ENCODE measurements around the gene SMAD2.
A peak's percentile ranks its signal among the peaks of the same experiment; 100 is the strongest.
"Not testable (repeated sequence)": the region's sequence is repeated elsewhere in the genome, so short reads cannot be mapped to it uniquely, and the experiment has no call there.

The SMAD2 gene

DNA sequence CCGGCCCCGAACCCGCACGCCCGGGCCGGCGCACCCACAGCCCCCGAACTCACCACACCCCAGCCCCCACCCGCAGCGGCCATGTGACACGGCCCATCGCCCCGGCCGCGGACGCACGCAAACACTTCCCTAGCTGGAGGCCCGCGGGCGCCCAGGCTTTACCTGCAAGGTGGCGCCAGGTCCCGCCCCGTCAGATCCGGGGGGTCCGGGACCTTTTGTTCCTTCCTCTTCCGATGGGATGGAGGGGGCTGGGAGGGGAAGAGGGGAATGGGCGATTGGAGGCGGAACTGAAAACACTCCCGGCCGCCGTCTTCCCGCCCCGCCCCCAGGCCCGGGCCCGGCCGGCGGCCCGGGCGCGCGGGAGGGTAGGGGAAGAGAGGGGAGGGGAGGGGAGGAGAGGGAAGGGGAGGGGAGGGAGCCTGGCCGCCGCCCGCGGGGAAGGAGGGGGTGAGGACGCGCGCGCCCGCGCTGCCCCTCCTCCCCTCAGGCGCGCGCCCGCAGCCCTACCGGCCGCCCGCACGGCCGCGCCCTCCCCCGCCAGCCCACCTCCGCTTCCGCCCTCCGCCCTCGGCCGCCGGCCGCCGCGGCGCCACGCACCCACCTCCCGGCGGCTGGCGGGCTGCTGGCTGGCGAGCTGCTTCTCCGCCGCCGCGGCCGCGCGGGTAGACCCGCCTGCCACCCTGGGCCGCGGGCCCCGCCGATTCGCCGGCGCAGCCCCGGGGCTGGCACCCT lies at the start of gene SMAD2:
Gene SMAD2, minus strand, starts transcription at position 461 of the 732 bp plus-strand sequence. CDS start 33,903 bp downstream, outside the sequence.
- intact Hi-C loops (cut with DNase I), result loop anchor here (5.0 kb wide), 1 partner anchor 92 kb away; no protein-coding TSS in a partner anchor
- DNase-seq, result peak; percentile 46 to 92 (median 81)

DNA sequence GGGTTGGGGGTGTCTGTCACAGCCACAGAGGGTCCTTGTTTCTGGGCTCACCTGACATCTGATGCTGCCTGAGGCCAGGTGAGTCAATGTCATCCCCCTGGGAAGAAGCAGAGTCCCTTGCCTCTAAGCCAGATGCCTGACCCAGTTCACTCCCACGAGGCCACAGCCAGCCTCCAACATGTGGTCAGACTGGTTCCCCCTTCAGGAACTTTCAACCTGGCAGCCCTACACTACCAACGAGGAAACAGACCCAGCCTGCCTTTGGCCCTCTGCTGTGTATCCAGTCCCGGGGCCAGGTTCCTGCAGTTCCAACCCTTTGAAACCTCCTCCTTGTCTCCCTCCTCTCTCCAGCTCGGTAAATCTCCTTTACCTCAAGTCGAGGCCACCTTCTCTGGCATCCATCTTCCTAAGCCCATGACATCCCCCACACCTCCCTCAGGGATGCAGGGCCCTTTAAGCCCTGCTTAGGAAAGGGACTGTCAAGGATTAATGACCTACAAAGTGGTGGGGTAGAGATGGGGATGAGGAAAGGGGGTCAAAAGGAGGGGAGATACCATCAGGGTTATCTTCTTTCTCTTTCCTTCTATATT lies 49.2 kb upstream of the SMAD2 start:
- no peak for DNase-seq
- intact Hi-C loops (cut with DNase I), result no loop called here

DNA sequence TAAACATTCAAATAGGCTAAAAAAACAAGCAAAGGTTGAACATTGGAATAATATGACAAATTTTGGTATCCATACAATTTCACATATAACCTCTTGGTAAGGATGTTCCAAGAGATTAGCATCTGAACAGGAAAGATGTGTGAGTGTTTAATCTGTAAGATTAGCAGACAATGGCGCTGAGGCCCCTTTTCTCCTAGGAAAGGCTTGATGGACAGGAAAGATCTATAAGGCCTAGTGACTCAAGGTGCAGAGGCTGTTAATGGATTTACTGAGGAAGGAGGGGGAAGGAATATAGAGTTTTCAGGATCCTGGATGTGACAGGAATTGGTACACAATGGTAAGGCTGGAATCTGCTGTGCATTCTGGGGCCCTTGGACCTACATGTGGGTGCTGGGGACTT lies 48.1 kb upstream of the SMAD2 start:
- intact Hi-C loops (cut with DNase I), result no loop called here
- DNase-seq, result no peak

DNA sequence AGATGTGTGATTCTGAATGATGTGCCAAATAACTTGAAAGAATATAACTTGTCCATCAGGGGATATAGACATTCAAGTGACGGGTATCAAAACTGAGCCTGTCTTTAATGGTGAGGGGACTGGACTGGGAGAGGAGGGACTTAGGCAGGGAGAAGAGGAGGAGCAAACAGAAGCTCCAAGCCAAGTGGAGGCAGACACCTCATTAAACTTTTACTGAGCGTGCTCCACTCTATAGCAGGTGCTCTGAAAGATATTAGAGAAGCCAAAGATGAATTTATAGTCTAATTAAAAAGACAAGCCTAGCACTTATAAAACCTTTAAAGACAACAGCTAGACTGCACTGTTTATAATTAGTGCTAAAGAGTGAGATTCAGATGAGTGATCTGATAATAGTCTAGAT lies 47.7 kb upstream of the SMAD2 start:
- DNase-seq, result no peak
- intact Hi-C loops (cut with DNase I), result no loop called here

DNA sequence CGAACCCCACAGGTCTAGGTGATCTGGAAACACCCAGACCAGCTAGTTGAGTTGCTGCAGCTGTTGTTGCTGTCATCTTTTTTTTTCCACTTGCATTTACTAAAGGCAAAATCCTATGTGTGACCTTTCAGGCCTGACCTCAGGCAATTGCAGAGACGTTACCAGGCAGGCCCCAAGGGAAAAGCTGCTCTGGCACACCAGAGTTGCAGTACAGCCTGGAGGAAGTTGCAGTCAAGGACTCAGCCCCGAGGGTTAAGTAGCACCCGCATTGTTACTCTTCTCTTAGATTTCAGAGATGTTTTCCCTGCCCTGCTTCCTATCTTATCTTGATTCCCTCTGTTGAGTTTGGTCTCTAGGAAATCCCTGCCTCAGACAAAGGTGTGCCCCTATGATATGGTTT lies 45.2 kb upstream of the SMAD2 start:
- DNase-seq, result no peak
- intact Hi-C loops (cut with DNase I), result no loop called here

DNA sequence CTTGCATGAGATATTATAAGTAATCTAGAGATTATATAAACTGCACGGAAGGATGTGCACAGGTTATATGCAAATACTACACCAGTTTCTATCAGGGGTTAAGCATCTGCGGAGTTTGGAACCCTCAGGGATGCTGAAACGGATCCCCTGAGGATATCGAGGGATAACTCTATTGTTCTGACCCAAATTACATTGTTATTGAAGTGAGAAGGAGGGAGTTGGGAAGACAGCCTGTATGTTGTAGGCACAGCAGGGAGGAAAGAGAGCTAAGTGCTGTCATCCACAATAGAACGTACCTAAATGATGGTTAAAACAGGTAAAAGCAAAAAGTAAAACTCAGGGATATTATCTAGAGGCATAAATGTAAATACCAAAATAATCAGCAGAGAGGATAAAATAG lies 44.6 kb upstream of the SMAD2 start:
- intact Hi-C loops (cut with DNase I), result no loop called here
- DNase-seq, result no peak

DNA sequence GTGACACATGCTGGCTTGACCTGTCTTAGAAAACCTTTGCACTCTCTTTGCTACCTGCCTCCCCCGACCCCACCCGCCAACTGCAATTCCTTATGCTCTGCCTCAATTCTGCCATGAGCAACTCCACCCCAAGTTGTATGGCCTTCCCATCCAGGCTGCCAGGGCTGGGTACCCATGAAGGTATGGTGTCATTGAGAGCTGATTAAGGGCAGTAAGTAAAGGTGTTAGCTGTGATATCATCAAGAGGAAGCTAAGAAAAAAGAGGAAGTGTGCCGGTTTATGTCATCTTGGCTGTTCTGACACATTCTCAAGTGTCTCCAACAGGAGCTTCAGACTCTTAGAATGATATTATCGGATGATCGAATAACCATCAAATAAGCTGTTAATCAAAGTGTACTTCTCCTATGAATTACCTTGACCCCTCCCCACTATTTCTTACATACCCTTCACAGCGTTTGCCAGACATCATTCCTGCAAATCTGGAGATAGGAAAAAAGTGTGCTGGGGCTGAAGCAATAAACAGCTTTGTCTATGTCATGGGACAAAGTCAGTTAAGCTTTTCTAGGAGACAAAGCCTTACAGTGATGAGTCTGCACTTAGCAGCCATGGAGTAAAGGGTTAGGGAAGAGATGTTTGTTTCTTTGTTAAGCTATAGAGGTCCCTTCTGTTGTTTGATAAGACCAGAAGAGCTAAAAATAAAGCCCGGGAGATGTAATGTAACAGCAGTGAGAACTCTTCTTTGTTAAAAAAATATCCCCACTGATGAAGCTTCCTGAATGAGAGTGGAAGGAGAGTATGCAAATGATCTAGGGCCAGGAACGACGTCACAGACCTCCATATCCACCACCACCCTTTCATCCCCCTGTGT lies 40.4 kb upstream of the SMAD2 start:
- no peak for DNase-seq
- intact Hi-C loops (cut with DNase I), result no loop called here

DNA sequence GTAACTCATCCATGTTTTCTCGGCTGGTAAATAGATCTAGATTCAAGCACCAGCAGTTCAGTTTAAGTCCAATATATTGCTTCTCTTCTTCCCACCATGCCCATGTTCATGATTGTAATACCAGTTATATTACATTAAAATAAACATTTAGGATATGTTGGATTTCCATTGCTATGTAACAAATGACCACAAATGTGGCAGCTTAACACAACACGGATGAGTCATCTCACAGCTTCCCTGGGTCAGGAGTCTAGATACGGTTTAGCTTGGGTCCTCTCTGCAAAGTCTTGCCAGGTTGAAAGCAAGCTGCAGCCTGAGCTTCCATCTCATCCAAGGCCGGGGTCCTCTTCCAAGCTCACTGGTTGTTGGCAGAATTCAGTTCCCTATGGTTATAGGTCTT lies 39.4 kb upstream of the SMAD2 start:
- intact Hi-C loops (cut with DNase I), result no loop called here
- DNase-seq, result no peak

DNA sequence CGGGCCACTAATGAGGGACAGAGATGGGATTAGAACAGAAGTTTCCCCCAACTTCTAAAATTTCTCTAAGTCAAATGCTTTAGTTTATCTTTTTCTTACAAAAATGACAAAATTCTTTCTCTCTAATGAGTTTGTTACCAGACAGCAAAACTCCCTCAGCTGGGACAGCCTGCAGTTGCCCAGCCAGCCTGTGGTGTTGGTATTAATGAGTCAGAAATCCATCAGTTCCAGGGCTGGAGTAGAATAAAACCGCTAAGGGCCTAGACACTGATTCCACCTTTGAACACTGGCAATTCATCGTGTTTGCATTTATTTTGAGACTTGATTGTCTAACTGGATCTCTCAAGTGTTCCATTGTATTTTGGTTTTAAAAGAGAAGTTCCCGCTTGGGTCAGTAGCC lies 38.3 kb upstream of the SMAD2 start:
- DNase-seq, result no peak
- intact Hi-C loops (cut with DNase I), result no loop called here

DNA sequence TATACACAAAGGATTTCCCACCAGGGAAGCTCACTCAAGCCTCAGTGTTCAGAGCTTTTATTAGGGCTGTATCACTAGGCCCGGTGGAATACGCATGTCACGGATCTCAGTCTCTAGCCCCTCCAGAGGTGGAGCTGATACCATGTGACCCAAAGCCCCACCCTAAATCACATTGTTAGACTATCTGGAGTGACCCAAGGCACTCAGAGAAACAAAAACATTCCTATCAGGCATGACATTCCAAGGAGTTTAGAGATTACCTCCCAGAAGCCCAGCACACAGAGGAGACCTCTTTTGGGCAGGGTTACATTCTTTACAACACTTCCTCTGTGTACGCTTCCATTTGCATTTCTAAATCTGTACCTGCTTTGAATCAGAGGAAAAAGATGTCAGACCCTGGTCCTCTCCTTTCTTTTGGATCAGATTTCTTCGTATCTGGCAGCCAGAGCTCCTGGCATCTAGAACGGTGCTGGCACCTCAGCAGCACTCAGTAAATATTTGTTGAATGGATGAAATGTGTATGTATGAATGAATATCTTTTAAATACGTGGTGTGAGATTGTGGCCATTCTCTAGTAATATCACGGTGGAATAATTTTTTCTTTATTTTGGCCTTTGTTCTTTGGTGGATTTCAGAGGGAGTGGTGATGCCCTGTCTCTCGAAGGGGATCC lies 37.7 kb upstream of the SMAD2 start:
- DNase-seq, result no peak
- intact Hi-C loops (cut with DNase I), result no loop called here

DNA sequence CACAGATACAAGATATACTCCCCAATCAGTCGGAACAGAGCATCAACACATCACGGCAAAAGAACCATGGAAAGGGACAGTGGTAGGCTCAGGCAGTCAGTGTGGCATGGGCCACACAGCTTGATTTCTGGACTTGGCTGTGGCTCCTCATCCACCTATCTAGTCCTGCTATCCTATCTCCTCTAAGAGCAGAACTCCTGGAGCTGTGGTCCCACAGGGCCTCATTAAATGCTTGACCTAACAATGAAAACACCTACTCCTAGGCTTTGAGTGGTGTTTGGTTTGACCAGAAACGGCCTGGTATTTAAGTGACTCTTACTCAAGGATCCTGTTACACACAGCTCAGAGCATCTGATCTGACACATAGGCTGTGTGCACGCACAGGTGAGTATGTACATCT lies 33.6 kb upstream of the SMAD2 start:
- no peak for DNase-seq
- intact Hi-C loops (cut with DNase I), result no loop called here

DNA sequence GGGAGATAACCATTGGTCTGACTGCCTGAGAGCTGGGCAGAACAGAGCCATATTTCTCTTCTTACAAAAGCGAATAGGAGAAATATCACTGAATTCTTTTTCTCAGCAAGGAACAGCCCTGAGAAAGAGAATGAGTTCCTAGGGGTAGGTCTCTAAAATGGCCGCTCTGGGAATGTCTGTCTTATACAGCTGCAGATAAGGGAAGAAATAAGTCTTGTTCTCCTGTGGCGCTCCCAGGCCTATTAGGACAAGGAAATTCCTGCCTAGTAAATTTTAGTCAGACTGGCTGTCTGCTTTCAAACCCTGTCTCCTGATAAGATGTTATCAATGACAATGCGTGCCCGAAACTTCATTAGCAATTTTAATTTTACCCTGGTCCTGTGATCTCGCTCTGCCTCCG lies 30.5 kb upstream of the SMAD2 start:
- DNase-seq; intact Hi-C loops (cut with DNase I): not testable (repeated sequence)

DNA sequence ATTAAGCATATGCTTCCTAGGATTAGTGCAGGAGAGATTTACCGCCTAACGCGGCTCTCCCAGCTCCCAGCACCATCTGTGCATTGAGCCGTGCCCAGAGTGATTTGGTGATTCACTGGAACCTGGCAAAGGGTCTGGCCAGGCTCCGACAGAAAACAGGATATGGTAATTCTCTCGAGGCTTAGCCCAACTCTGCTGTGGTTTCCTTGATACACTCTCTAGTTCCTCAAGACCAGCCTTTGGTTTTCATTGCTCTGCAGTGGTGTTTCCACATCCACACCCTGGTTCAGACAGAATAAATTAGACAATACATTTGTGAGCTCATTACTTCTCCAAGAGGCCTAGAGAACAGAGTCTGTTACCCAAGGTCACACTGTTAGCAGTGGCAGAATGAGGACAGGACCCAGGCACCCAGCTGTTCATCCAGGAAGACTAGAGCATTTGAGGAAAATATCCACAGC lies 23.0 kb upstream of the SMAD2 start:
- intact Hi-C loops (cut with DNase I), result no loop called here

DNA sequence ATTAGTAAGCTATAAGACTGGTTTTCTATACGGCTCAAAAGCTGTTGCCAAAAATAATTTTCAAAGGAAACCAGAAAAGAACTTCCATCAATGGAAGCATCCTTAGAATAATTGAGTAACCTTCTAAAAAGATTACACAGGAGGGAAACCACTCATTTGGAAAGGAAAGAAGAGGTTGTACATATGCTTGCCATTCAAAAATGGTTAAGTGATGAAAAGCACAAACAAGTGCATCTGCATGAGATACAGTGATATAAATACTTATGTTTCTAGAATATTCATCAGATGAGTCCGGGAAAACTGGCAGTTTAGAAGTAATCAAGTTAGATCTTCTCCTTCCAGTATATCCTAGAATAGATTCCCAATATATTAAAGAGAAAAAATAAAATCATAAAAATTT lies 20.1 kb upstream of the SMAD2 start:
- DNase-seq, result no peak

More for the DNA sequence above, 23.0 kb upstream of the SMAD2 start:
- peak in 17 of 42 donors; percentile 4 to 42 (median 12) for DNase-seq

DNA sequence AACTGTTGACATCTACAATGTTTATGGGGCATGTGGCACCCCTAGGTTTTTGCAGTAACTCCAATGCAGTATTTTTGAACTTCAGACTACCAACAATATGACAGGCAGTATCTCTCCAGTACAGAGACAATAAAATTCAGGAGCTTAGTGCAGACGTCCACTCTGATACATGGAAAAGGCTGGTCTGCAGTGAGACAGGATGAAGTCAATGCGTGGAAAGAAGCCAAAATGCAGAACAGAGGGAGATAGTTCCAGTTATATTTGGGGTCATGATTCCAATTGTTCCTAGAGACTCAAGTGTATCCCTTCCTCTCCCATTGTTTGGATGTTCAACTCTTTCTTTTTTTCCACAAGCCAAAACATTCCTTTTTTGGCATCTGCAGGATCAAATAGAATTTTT lies 18.7 kb upstream of the SMAD2 start:
- peak in 2 of 42 donors; percentile 13 to 24 for DNase-seq
- intact Hi-C loops (cut with DNase I), result no loop called here

More for the DNA sequence above, 20.1 kb upstream of the SMAD2 start:
- intact Hi-C loops (cut with DNase I), result no loop called here

DNA sequence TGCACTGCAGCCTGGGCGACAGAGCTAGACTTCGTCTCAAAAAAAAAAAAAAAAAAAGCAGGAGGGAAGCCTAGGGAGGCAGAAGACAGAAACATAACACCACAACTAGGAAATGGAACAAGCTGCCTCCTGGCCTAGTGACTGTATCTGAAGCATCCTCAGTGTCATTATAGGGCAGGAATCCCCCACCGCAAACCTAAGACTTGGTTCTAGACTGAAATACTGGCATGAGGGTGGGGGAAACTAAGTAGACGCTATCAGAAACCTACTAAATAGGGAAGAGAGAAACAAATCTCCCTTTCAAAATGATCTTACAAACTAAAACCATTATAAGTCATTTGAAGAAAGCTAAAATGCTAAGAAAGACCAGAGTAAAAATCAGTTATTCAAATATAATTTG lies 16.4 kb upstream of the SMAD2 start:
- intact Hi-C loops (cut with DNase I), result no loop called here
- no peak for DNase-seq

DNA sequence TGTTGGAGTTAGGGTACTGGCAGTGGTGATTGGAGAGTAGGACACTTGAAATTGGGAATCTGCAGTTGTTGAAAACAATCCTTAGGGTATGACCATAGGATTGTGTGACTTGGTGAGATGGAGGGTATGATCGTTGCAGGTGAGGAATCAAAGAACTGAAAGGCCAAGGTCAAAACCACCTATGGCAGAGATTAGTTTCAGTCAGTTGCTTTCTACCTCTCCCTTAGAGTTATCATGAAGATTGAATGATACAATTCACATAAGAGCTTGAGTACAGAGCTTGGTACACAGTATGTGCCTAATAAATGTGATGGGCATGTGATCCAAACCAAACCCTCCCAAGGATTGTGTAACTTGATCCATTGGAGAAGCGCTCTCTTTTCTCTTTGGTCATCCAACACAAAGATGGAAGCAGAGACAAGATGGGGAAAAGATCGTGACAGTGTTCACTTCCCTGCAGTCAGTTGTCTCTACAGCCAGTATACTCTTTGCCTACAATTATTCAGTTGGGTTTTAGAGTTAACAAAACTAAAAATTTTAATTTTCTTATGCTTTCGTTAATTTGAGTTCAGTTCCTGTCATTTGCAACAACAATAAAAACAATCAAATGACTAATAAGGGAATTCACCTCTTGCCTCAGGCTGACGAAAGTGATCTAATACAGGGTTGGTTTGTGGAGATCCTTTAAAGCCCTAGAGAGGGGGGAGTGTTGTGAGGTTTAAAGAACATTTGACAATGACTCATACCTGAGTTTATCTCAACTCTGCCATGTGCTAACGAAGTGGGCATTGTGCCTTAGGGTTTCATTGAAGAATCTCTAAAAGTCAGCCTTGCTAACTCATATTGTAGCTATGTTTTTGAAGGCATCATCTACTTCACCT lies 14.8 kb upstream of the SMAD2 start:
- DNase-seq, result no peak
- intact Hi-C loops (cut with DNase I), result no loop called here

DNA sequence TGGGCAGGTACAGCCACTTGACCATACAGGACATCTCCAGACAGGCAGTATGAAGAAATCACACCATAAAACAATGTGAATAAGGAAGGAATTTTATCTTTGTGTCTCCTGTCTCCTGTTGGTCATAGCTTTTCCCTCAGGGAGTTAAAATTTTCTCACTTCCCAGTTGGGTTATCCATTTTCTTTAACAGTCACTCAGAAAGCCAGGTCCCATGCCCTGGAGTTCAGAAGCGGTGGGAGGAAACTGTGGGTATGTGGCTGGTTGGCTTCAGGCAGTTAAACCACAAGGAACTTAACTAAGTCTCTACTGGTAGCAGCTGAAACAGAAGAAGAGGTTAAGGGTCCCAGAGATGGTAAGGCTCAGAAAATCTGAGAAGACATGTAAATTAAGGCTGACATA lies 6.5 kb upstream of the SMAD2 start:
- intact Hi-C loops (cut with DNase I), result no loop called here
- DNase-seq, result no peak
